ENCODE data around the gene TCEAL1. TPM values are rescaled to one million over a fixed set of nuclear protein-coding genes. Genes with fewer than 3 reads are reported as not detected.
A peak's percentile ranks its signal among the peaks of the same experiment; 100 is the strongest.
"Not testable (repeated sequence)": the region's sequence is repeated elsewhere in the genome, so short reads cannot be mapped to it uniquely, and the experiment has no call there.

The TCEAL1 gene
- total RNA-seq, 2 donors from 2014 or later: 78.1 to 94.0 TPM

- Histone ChIP-seq H3K4me1 (replicated peaks) (no peaks in the 10 kb centered on the region), H3K4me3 (no peak overlapping the region), H3K36me3 (no peaks in the 10 kb centered on the region), H3K27ac (no peak overlapping the region), H3K9me3 (no peaks in the 10 kb centered on the region), H3K27me3 (replicated peaks; ENCODE audit: insufficient read depth) (no peaks in the 10 kb centered on the region)
- TF ChIP-seq POLR2AphosphoS5 (IDR thresholded peaks at IDR 0.05): no peak
- no peak for TF ChIP-seq POLR2A (IDR thresholded peaks at IDR 0.05)
- TF ChIP-seq CTCF (IDR thresholded peaks at IDR 0.05): no peak
- no peak for DNase-seq (ENCODE audit: low spot score)
- intact Hi-C loops (cut with DNase I): no loop called here
- 93% methylated on average over 2 of the region's 2 CpGs for WGBS
Measured at GRCh38 chrX:103651151-103651773, 22.5 kb downstream of the TCEAL1 start.

- intact Hi-C loops (cut with DNase I); H3K27ac ChIP-seq; H3K27me3 ChIP-seq (replicated peaks; ENCODE audit: insufficient read depth); H3K4me1 ChIP-seq (replicated peaks); H3K4me3 ChIP-seq; H3K36me3 ChIP-seq; DNase-seq (ENCODE audit: low spot score); H3K9me3 ChIP-seq: not testable (repeated sequence)
- 99% methylated on average over 7 of the region's 7 CpGs for WGBS
Measured at GRCh38 chrX:103655230-103656000, 26.6 kb downstream of the TCEAL1 start.

- Histone ChIP-seq H3K27me3 (replicated peaks; ENCODE audit: insufficient read depth) (no peaks in the 10 kb centered on the region), H3K36me3 (no peaks in the 10 kb centered on the region), H3K9me3 (no peaks in the 10 kb centered on the region), H3K4me3 (no peak overlapping the region), H3K4me1 (replicated peaks) (no peaks in the 10 kb centered on the region), H3K27ac (no peak overlapping the region)
- TF ChIP-seq POLR2AphosphoS5 (IDR thresholded peaks at IDR 0.05) (no peak), CTCF (IDR thresholded peaks at IDR 0.05) (no peak), POLR2A (IDR thresholded peaks at IDR 0.05) (no peak)
- DNase-seq (ENCODE audit: low spot score): no peak
- 63% methylated on average over 3 of the region's 3 CpGs for WGBS
- intact Hi-C loops (cut with DNase I): no loop called here
Measured at GRCh38 chrX:103656617-103657016, 27.8 kb downstream of the TCEAL1 start.

- H3K27ac ChIP-seq; DNase-seq (ENCODE audit: low spot score); H3K4me1 ChIP-seq (replicated peaks); H3K36me3 ChIP-seq; H3K9me3 ChIP-seq; H3K27me3 ChIP-seq (replicated peaks; ENCODE audit: insufficient read depth); H3K4me3 ChIP-seq; intact Hi-C loops (cut with DNase I): not testable (repeated sequence)
- WGBS: 95% methylated on average over 2 of the region's 2 CpGs
Measured at GRCh38 chrX:103657066-103657465, 28.3 kb downstream of the TCEAL1 start.

- TF ChIP-seq POLR2AphosphoS5 (IDR thresholded peaks at IDR 0.05) (no peak), CTCF (IDR thresholded peaks at IDR 0.05) (no peak)
- no peak overlapping the region for H3K4me3 ChIP-seq
- DNase-seq (ENCODE audit: low spot score): no peak
- H3K27me3 ChIP-seq (replicated peaks; ENCODE audit: insufficient read depth): no peaks in the 10 kb centered on the region
- WGBS: 75% methylated on average over 3 of the region's 5 CpGs
- peak overlapping the region in 1 of 2 donors; percentile 46 for H3K27ac ChIP-seq
- H3K36me3 ChIP-seq: no peaks in the 10 kb centered on the region
- intact Hi-C loops (cut with DNase I): no loop called here
- no peaks in the 10 kb centered on the region for H3K9me3 ChIP-seq
- H3K4me1 ChIP-seq (replicated peaks): no peaks in the 10 kb centered on the region
Measured at GRCh38 chrX:103658681-103659433, 30.1 kb downstream of the TCEAL1 start.

- not testable (repeated sequence) for H3K4me1 ChIP-seq (replicated peaks)
- 83% methylated on average over 2 of the region's 2 CpGs for WGBS
Measured at GRCh38 chrX:103659460-103659859, 30.7 kb downstream of the TCEAL1 start.

More at GRCh38 chrX:103659460-103659859, 30.7 kb downstream of the TCEAL1 start:
- H3K4me3 ChIP-seq; H3K9me3 ChIP-seq; H3K27me3 ChIP-seq (replicated peaks; ENCODE audit: insufficient read depth); H3K27ac ChIP-seq; H3K36me3 ChIP-seq; intact Hi-C loops (cut with DNase I); DNase-seq (ENCODE audit: low spot score): not testable (repeated sequence)
